ENCODE results near the gene PPP6R2. TPM values are rescaled to one million over a fixed set of nuclear protein-coding genes. Genes with fewer than 3 reads are reported as not detected.
A peak's percentile ranks its signal among the peaks of the same experiment; 100 is the strongest.

The PPP6R2 gene
- total RNA-seq, 1 donor: 61.2 TPM

- no peak overlapping the region for H3K4me3 ChIP-seq (ENCODE audit: insufficient read depth, low read length)
- peaks cover 7% of the 10 kb centered on the region for H3K79me2 ChIP-seq (ENCODE audit: insufficient read depth, low read length)
- no peak overlapping the region for H3K27ac ChIP-seq (ENCODE audit: low read depth, low read length)
- no peak for TF ChIP-seq CTCF (IDR thresholded peaks at IDR 0.05; ENCODE audit: extremely low read depth, low read depth, low read length)
- H3K4me1 ChIP-seq (ENCODE audit: insufficient read depth, low read length): peaks cover 5% of the 10 kb centered on the region
- DNase-seq (ENCODE audit: insufficient read length, low spot score, missing footprints): no peak
- H3K4me2 ChIP-seq (ENCODE audit: insufficient read depth, low read length): no peak overlapping the region
- no peaks in the 10 kb centered on the region for H4K20me1 ChIP-seq (ENCODE audit: insufficient read depth, low read length)
- H3K9me3 ChIP-seq (ENCODE audit: low read depth, low read length): no peaks in the 10 kb centered on the region
- H2AFZ ChIP-seq (ENCODE audit: low read length): no peak overlapping the region
- H3K27me3 ChIP-seq (ENCODE audit: insufficient read depth, low read length): no peaks in the 10 kb centered on the region
- no peaks in the 10 kb centered on the region for H3K36me3 ChIP-seq (ENCODE audit: insufficient read depth, low read length)
Measured at GRCh38 chr22:50339945-50340879, 2.9 kb upstream of the PPP6R2 start.

GRCh38 chr22:50341977-50342650 lies 1.0 kb upstream of the PPP6R2 start:
- H3K79me2 ChIP-seq (ENCODE audit: insufficient read depth, low read length): peaks cover 18% of the 10 kb centered on the region
- peak; percentile 96 for TF ChIP-seq CTCF (IDR thresholded peaks at IDR 0.05; ENCODE audit: extremely low read depth, low read depth, low read length)
- peak; percentile 97 for DNase-seq (ENCODE audit: insufficient read length, low spot score, missing footprints)
- peak overlapping the region; percentile 97 for H3K4me2 ChIP-seq (ENCODE audit: insufficient read depth, low read length)
- peak overlapping the region; percentile 83 for H3K4me3 ChIP-seq (ENCODE audit: insufficient read depth, low read length)
- H3K36me3 ChIP-seq (ENCODE audit: insufficient read depth, low read length): no peaks in the 10 kb centered on the region
- H2AFZ ChIP-seq (ENCODE audit: low read length): peak overlapping the region; percentile 85
- peak overlapping the region; percentile 41 for H3K27ac ChIP-seq (ENCODE audit: low read depth, low read length)
- H3K27me3 ChIP-seq (ENCODE audit: insufficient read depth, low read length): no peaks in the 10 kb centered on the region
- peaks cover 5% of the 10 kb centered on the region for H3K4me1 ChIP-seq (ENCODE audit: insufficient read depth, low read length)
- H3K9me3 ChIP-seq (ENCODE audit: low read depth, low read length): no peaks in the 10 kb centered on the region
- peaks cover 6% of the 10 kb centered on the region for H4K20me1 ChIP-seq (ENCODE audit: insufficient read depth, low read length)

- Histone ChIP-seq H3K79me2 (ENCODE audit: insufficient read depth, low read length) (peaks cover 32% of the 10 kb centered on the region), H4K20me1 (ENCODE audit: insufficient read depth, low read length) (peaks cover 21% of the 10 kb centered on the region), H3K9me3 (ENCODE audit: low read depth, low read length) (no peaks in the 10 kb centered on the region), H3K4me2 (ENCODE audit: insufficient read depth, low read length) (peak overlapping the region; percentile 55), H3K27me3 (ENCODE audit: insufficient read depth, low read length) (no peaks in the 10 kb centered on the region), H2AFZ (ENCODE audit: low read length) (no peak overlapping the region), H3K4me3 (ENCODE audit: insufficient read depth, low read length) (peak overlapping the region; percentile 83), H3K36me3 (ENCODE audit: insufficient read depth, low read length) (no peaks in the 10 kb centered on the region), H3K27ac (ENCODE audit: low read depth, low read length) (peak overlapping the region; percentile 28), H3K4me1 (ENCODE audit: insufficient read depth, low read length) (peaks cover 5% of the 10 kb centered on the region)
- no peak for DNase-seq (ENCODE audit: insufficient read length, low spot score, missing footprints)
- no peak for TF ChIP-seq CTCF (IDR thresholded peaks at IDR 0.05; ENCODE audit: extremely low read depth, low read depth, low read length)
Measured at GRCh38 chr22:50343541-50343935, 411 bp downstream of the PPP6R2 start.

- H3K9me3 ChIP-seq (ENCODE audit: low read depth, low read length): no peaks in the 10 kb centered on the region
- no peak for TF ChIP-seq CTCF (IDR thresholded peaks at IDR 0.05; ENCODE audit: extremely low read depth, low read depth, low read length)
- no peaks in the 10 kb centered on the region for H3K36me3 ChIP-seq (ENCODE audit: insufficient read depth, low read length)
- no peak overlapping the region for H3K27ac ChIP-seq (ENCODE audit: low read depth, low read length)
- H3K4me3 ChIP-seq (ENCODE audit: insufficient read depth, low read length): no peak overlapping the region
- peaks cover 22% of the 10 kb centered on the region for H4K20me1 ChIP-seq (ENCODE audit: insufficient read depth, low read length)
- no peak overlapping the region for H3K4me2 ChIP-seq (ENCODE audit: insufficient read depth, low read length)
- H3K79me2 ChIP-seq (ENCODE audit: insufficient read depth, low read length): peaks cover 52% of the 10 kb centered on the region
- no peaks in the 10 kb centered on the region for H3K27me3 ChIP-seq (ENCODE audit: insufficient read depth, low read length)
- DNase-seq (ENCODE audit: insufficient read length, low spot score, missing footprints): no peak
- no peak overlapping the region for H2AFZ ChIP-seq (ENCODE audit: low read length)
- peaks cover 5% of the 10 kb centered on the region for H3K4me1 ChIP-seq (ENCODE audit: insufficient read depth, low read length)
Measured at GRCh38 chr22:50346470-50346869, 3.3 kb downstream of the PPP6R2 start.
